Testis (tissue), 3 donors: ENCODE measurements around the gene ATG10. TPM values are rescaled to one million over a fixed set of nuclear protein-coding genes. Genes with fewer than 3 reads are reported as not detected.
"Not testable (repeated sequence)": the region's sequence is repeated elsewhere in the genome, so short reads cannot be mapped to it uniquely, and the experiment has no call there.

Source experiments
- DNase-seq: peaks from one replicate; pipeline ENCODE4 v3.0.0-alpha.2; 2019
- H3K27ac ChIP-seq, 2 donors: fragments of 200-600 bp; sonication (generic); one replicate each; pipeline ENCODE4 v1.5.1; 2019
- H3K27me3 ChIP-seq: fragments of 200-600 bp; sonication (generic); one replicate; pipeline ENCODE4 v1.5.1; 2019
- H3K36me3 ChIP-seq: fragments of 200-600 bp; sonication (generic); one replicate; pipeline ENCODE4 v1.5.1; 2017; ENCODE audit warnings: low read depth; ENCODE audit errors: missing control alignments
- H3K4me1 ChIP-seq: fragments of 200-600 bp; sonication (generic); one replicate; pipeline ENCODE4 v1.5.1; 2019
- H3K4me3 ChIP-seq, 2 donors: fragments of 200-600 bp; sonication (generic); one replicate each; pipeline ENCODE4 v1.5.1; 2017 to 2019
- H3K9me3 ChIP-seq: fragments of 200-600 bp; sonication (generic); one replicate; pipeline ENCODE4 v1.5.1; 2017
- CTCF ChIP-seq, 3 experiments: fragments of 450-650 bp in 2 of 3; fragments of 200-600 bp in 1 of 3; sonication (generic) in 1 of 3; IDR thresholded peaks; one replicate each; pipeline ENCODE4 v1.5.1; 2016 to 2019; ENCODE audit warnings: antibody characterized with exemption in 3 of 3, mild to moderate bottlenecking in 2 of 3, moderate library complexity in 1 of 3
- POLR2A ChIP-seq: fragments of 450-650 bp; IDR thresholded peaks from one replicate; pipeline ENCODE4 v1.6.1; 2017; ENCODE audit warnings: antibody characterized with exemption, mild to moderate bottlenecking, moderate library complexity
- WGBS, 2 donors: methylation state at CpG; one replicate each; pipeline ENCODE4 v1.1.5; 2018; 5-methylcytosine and 5-hydroxymethylcytosine counted together
- intact Hi-C: fragments of 100-400 bp; cut with DNase I; formaldehyde crosslinking; loops from one replicate; pipeline ENCODE4 v1.15.1; 2023; ENCODE audit warnings: low total_unique reads
- polyA plus RNA-seq: library from polyadenylated mRNA; stranded (reverse); fragments of 350-450 nt; fragmentation: Illumina TruSeq; extraction: RNeasy Lipid Tissue Mini Kit (QIAGEN cat#74804); gene quantifications from one replicate; pipeline ENCODE4 v1.2.3, GENCODE V29; 2014; ENCODE audit warnings: low read depth, low replicate concordance; ENCODE audit not compliant: insufficient read depth
- total RNA-seq, 2 donors: library from RNA; depleted of rRNA; stranded (reverse); fragments of >200 nt; gene quantifications; one replicate each; pipeline ENCODE4 v1.2.3, GENCODE V29; 2016

Gene ATG10
- total and polyA plus RNA-seq, 3 donors from 2014 or later, result 10.0 to 15.1 (median 14.4) TPM

- Histone ChIP-seq H3K27ac (no peak overlapping the region), H3K4me1 (no peaks in the 10 kb centered on the region), H3K27me3 (no peaks in the 10 kb centered on the region), H3K9me3 (no peaks in the 10 kb centered on the region), H3K4me3 (no peak overlapping the region), H3K36me3 (no peaks in the 10 kb centered on the region)
- no peak for DNase-seq
- WGBS, 2 donors, result 79 to 87% methylated on average over 5 of the region's 5 CpGs
- no peak for TF ChIP-seq POLR2A
- TF ChIP-seq CTCF (IDR thresholded peaks at IDR 0.05), result no peak
- intact Hi-C loops, result no loop called here
Observed at GRCh38 chr5:81989204-81989603, 17.4 kb downstream of the ATG10 start.

- DNase-seq, result no peak
- no peak for TF ChIP-seq POLR2A
- TF ChIP-seq CTCF (IDR thresholded peaks at IDR 0.05), result no peak
Observed at GRCh38 chr5:81994679-81995078, 22.9 kb downstream of the ATG10 start.

GRCh38 chr5:81995407-81995806, 23.6 kb downstream of the ATG10 start:
- DNase-seq, result no peak
- TF ChIP-seq CTCF (IDR thresholded peaks at IDR 0.05), result no peak
- TF ChIP-seq POLR2A, result no peak
- no peaks in the 10 kb centered on the region for H3K9me3 ChIP-seq
- no peak overlapping the region for H3K4me3 ChIP-seq
- WGBS, 2 donors, result 92 to 100% methylated on average over 2 of the region's 2 CpGs
- intact Hi-C loops, result no loop called here
- H3K27ac ChIP-seq, result no peak overlapping the region
- H3K4me1 ChIP-seq, result no peaks in the 10 kb centered on the region
- H3K36me3 ChIP-seq, result no peaks in the 10 kb centered on the region
- no peaks in the 10 kb centered on the region for H3K27me3 ChIP-seq

More at GRCh38 chr5:81994679-81995078, 22.9 kb downstream of the ATG10 start:
- Histone ChIP-seq H3K36me3 (no peaks in the 10 kb centered on the region), H3K4me1 (no peaks in the 10 kb centered on the region), H3K27me3 (no peaks in the 10 kb centered on the region), H3K4me3 (no peak overlapping the region), H3K9me3 (no peaks in the 10 kb centered on the region), H3K27ac (no peak overlapping the region)
- WGBS, 2 donors, result 89 to 95% methylated on average over 1 of the region's 1 CpG
- intact Hi-C loops, result no loop called here

- DNase-seq, result no peak
- TF ChIP-seq POLR2A, result no peak
- no peak for TF ChIP-seq CTCF (IDR thresholded peaks at IDR 0.05)
- whole genome bisulfite sequencing, 2 donors, result 85% methylated on average over 6 of the region's 6 CpGs
Observed at GRCh38 chr5:82004511-82004910, 32.7 kb downstream of the ATG10 start.

GRCh38 chr5:82009869-82010268, 38.0 kb downstream of the ATG10 start:
- 95 to 97% methylated on average over 12 of the region's 12 CpGs for whole genome bisulfite sequencing, 2 donors
- intact Hi-C loops, H3K4me3 ChIP-seq, H3K4me1 ChIP-seq, H3K27ac ChIP-seq, H3K9me3 ChIP-seq, H3K36me3 ChIP-seq, DNase-seq, H3K27me3 ChIP-seq: not testable (repeated sequence)

More at GRCh38 chr5:82004511-82004910, 32.7 kb downstream of the ATG10 start:
- Histone ChIP-seq H3K4me3 (no peak overlapping the region), H3K9me3 (no peaks in the 10 kb centered on the region), H3K27ac (no peak overlapping the region), H3K36me3 (no peaks in the 10 kb centered on the region), H3K27me3 (no peaks in the 10 kb centered on the region), H3K4me1 (no peaks in the 10 kb centered on the region)
- intact Hi-C loops, result no loop called here
